Measurements from ENCODE around the gene TBXAS1.

TBXAS1 gene

DNA sequence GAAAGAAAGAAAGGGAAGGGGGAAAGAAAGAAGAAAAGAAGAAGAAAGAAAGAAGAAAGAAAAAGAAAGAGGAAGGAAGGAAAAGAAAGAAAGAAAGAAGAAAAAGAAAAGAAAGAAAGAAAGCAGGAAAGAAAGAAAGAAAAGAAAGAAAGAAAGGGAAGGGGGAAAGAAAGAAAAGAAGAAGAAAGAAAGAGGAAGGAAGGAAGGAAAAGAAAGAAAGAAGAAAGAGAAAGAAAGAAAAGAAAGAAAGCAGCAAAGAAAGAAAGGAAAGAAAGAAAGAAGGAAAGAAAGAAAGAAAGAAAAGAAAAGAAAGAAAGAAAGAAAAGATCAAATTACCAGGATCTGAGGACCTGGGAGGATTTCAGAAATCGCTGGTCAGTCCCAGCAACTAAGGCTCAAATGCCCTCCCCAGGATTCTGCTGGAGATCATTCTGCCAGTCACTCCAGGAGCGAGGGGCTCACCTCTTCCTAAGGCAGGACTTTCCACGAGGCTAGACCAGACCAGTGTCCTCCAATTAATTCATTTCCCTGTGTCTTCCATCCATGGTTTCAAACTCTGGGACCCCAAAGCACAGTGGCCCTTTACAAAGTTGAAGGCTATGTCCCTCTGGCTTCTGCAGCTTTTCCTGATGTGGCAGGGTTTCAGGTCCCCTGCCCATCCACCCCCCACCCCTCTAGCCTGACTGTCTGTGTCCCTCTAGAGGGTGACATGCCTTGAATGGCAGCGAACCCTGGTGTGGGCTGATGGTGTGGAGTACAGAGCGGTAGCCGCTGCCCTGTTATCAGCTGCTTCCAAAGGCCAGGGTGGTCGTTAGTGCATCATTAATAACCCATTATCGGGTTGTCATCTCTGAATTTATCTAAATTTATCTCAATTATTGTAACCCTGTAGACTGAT is 155.8 kb downstream of the TBXAS1 start:
- no peak for DNase-seq

DNA sequence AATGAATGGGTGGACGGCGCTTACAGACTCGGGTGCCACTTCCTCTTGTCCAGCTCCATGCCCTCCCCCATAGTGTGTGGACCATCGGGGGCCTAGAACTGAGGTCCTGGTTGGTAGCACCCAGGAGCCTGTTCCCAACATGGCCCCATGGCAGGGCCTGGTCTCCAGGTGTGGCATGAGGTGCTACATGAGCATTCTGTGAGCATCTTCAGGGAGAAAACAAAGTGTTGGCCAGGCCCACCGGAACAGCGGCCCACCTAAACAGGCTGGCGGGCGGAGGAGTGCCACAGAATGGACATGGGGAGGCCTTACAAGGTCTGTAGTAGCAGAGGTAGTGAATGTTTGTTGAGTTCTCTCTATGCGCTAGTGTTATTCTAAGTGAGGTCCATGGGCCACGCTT is 156.7 kb downstream of the TBXAS1 start:
- DNase-seq = no peak

DNA sequence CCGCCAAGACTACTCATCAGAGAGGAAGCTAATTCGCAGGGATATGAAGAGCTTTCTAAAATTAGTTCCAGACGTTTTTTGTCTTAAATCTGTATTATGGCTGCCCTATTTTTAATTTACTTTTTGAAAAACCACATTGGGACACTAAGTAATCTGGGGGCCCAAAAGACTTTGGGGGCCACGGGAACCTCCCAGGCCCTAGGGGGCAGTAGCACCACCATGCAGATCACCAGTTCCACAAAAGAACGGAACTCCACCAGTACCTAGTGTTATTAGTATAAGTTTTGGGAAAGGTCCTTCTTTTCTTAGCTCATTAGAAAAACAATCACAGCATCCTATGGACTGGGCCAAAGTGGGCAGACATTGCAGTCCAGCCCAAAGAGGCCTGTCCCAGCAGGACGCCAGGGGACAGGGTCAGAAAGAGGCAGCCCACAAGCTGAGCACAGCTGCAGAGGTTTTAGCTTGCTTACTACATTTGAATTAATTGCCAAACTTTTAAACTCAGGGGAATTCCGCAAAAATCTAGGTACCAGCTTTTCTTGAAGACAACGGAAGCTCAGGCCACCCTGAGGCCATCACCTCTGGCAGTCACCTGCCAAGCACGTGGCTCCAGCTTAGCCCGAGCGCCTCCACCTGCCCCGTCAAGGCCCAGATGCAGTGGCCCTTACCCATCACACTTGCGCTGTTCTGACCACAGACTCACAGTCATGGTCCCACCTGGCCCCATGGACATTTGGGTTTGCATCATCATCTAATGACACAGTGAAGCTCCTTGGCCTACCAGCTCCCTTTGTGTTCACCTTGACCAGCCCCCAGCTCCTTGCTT is 158.8 kb downstream of the TBXAS1 start:
- no peak for DNase-seq

GRCh38 chr7:139989366-139990141 is 160.5 kb downstream of the TBXAS1 start:
- no peak for DNase-seq

- DNase-seq = no peak
Observed at GRCh38 chr7:139990142-139990535, 161.1 kb downstream of the TBXAS1 start.

GRCh38 chr7:139990571-139991268 is 161.7 kb downstream of the TBXAS1 start:
- no peak for DNase-seq

DNA sequence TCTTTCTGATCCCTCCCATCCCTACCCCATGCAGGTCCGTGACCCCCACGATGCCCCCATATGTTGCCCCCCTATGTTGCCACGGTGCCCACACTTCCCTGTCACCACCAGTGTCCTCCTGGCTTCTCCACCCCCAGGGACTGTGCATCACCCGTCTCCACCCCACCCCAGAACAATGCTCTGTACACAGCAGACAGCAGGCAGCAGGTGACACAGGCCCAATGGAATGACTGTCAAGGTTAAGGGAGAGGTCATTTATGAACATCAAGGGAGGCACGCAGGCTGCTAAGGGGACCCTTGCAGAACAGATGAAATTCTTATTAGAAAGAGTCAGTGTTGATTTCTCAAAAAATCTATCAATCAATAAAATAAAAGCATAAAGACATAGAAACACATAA is 162.2 kb downstream of the TBXAS1 start:
- no peak for DNase-seq

DNA sequence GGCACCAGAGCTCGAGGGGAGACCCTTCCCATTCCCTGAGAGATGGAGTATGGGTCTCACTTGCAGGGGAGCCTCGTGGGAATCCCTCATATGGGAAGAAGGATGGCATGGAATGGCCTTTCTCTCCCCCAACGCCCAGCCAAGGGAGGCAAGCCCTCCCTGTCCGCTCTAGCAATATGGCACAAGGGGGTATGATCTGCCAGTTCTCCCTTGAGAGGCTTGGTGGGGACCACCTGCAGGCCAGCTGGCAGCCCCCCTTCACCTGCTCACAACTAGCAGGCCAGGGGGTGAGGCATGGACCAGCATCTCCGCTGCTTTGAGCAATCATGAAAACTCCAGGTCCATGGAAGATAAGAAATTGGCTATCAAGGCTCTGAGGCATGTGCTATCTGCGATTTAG is 162.8 kb downstream of the TBXAS1 start:
- no peak for DNase-seq

GRCh38 chr7:139992353-139993044 is 163.4 kb downstream of the TBXAS1 start:
- DNase-seq = no peak

DNA sequence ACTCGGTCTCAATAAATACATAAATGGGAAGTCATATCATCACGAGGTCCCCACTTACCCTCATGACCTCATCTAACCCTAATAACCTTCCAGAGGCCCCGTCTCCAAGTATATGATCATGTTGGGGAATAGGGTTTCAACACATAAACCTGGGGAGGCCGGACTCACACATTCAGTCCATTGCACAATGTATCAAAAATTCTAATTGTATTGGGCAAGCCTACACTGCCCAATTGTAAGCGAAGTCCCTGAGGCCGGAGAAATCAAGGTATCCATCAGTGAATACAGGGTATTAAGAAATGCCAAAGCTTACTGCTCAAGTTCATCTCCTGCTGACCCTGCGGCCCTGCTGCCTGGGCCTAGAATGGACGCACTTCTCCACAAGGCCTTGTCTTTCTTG is 164.1 kb downstream of the TBXAS1 start:
- no peak for DNase-seq

GRCh38 chr7:139993592-139993991 is 164.5 kb downstream of the TBXAS1 start:
- DNase-seq = no peak

GRCh38 chr7:139994356-139994755 is 165.3 kb downstream of the TBXAS1 start:
- DNase-seq = no peak

- DNase-seq = no peak
Observed at GRCh38 chr7:139995017-139995915, 166.2 kb downstream of the TBXAS1 start.

GRCh38 chr7:139998572-139998971 is 169.5 kb downstream of the TBXAS1 start:
- peak; percentile 40 for DNase-seq

GRCh38 chr7:139999516-139999915 is 170.5 kb downstream of the TBXAS1 start:
- no peak for DNase-seq

DNA sequence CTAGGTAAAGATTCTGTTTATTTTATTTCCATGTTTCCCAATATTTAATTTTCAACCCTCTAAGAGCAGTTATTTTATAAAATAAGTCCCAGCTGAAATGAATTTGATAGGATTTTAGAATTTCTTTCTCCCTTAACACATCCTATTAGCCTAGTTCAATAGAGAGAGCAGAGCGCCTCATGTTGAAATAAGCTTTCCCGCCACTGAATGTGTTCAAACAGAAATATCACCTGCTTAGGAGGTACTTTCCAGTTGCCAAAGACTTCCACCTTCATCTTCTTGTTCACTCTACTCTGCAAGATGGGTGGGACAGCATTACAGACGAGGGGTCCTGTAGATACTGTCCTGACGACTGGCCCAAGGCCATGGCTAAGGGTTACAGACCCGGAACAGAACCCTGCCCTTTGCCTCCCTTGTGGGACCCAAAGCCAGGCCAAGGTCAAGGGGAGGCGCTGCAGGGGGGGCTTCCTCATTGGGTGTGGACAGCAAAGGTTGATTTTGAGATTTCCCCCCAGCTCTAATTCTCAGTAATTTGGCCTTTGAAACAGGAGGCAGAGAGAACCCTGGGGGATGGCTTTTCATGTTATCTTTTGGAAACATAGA is 171.7 kb downstream of the TBXAS1 start:
- DNase-seq = no peak

DNA sequence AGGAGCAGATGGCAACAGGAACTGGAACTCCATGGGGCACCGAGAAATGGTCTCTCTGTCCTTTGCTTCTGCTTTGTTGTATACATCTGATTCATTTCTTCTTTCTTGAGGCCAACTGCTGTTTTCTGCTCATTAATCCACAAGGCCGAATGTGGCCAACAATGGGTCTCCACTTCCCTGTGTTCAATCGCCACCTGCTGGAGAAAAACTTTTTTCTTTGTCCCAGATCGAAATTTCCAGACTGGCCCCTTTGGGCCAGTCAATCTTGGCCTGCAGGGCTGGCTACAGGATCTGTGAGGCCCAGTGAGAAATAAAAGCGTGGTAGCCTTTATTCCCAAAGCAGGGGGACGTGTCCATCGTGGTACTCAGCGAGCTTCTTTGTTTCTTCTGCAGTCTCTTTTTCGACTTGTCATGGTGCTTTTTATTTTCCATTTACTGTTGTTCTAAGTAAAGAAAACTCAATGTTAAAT is 174.9 kb downstream of the TBXAS1 start:
- DNase-seq = peak; percentile 14

DNA sequence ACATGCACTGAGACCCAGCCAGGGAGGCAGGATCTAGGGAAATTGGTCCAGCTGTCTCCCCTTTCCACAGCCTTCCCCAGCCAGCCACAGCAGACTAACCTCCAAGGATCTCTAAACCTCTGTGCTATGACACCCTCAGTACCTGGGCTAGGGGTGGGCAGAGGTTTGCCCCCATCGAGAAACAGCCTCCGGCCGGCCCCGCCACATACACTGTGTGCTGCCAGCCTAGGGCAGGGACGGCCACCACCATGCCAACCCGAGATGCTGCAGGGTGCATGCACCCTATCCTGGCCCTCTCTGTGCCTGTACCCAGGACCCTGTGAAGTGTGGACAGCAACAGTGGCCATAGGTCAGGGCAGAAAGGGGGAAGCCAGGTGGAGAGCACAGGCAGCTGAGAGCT is 175.6 kb downstream of the TBXAS1 start:
- no peak for DNase-seq

- DNase-seq = no peak
Observed at GRCh38 chr7:140005341-140005740, 176.3 kb downstream of the TBXAS1 start.

Data from NCI-H2227 treated with DMSO at 0.1 percent for 48 hours (cell line).